H7 (cell line): ENCODE results near the gene TTLL3. TPM values are rescaled to one million over a fixed set of nuclear protein-coding genes. Genes with fewer than 3 reads are reported as not detected.
A peak's percentile ranks its signal among the peaks of the same experiment; 100 is the strongest.

ENCODE experiments used
- DNase-seq: peaks from one replicate; pipeline ENCODE4 v3.0.0; 2012
- H3K27me3 ChIP-seq: 2 replicates; pipeline ENCODE4 v1.6.0; 2011; ENCODE audit warnings: mild to moderate bottlenecking, low read length; ENCODE audit not compliant: control insufficient read depth, insufficient read depth
- H3K36me3 ChIP-seq: replicated peaks from 2 replicates; pipeline ENCODE4 v1.5.1; 2011; ENCODE audit warnings: low read length; ENCODE audit not compliant: control insufficient read depth, insufficient read depth
- H3K4me3 ChIP-seq: 2 replicates; pipeline ENCODE4 v1.5.1; 2011; ENCODE audit warnings: low read depth, mild to moderate bottlenecking, control low read depth, low read length, moderate library complexity; ENCODE audit not compliant: insufficient read depth
- total RNA-seq: library from RNA; depleted of rRNA; stranded (reverse); fragments of >200 nt; shearing (Covaris generic); gene quantifications from 2 replicates; pipeline ENCODE4 v1.2.3, GENCODE V29; 2014

Gene TTLL3
- total RNA-seq, 1 experiment from 2014 or later, result 3.7 TPM

GRCh38 chr3:9778143-9779074 is 31.7 kb upstream of the TTLL3 start:
- Histone ChIP-seq H3K4me3 (no peak overlapping the region), H3K27me3 (no peaks in the 10 kb centered on the region), H3K36me3 (peaks cover 7% of the 10 kb centered on the region)
- DNase-seq, result no peak

GRCh38 chr3:9779075-9779593 is 30.9 kb upstream of the TTLL3 start:
- peaks cover 12% of the 10 kb centered on the region for H3K36me3 ChIP-seq
- no peak overlapping the region for H3K4me3 ChIP-seq
- DNase-seq, result peak; percentile 65
- H3K27me3 ChIP-seq, result no peaks in the 10 kb centered on the region

GRCh38 chr3:9779721-9780457 is 30.2 kb upstream of the TTLL3 start:
- DNase-seq, result no peak
- Histone ChIP-seq H3K36me3 (peaks cover 14% of the 10 kb centered on the region), H3K27me3 (no peaks in the 10 kb centered on the region), H3K4me3 (no peak overlapping the region)

- Histone ChIP-seq H3K36me3 (peaks cover 20% of the 10 kb centered on the region), H3K4me3 (no peak overlapping the region), H3K27me3 (no peaks in the 10 kb centered on the region)
- no peak for DNase-seq
These were observed 29.6 kb upstream of the TTLL3 start for GRCh38 chr3:9780458-9780812.

GRCh38 chr3:9780910-9781309 is 29.2 kb upstream of the TTLL3 start:
- peaks cover 23% of the 10 kb centered on the region for H3K36me3 ChIP-seq
- no peak overlapping the region for H3K4me3 ChIP-seq
- DNase-seq, result no peak
- H3K27me3 ChIP-seq, result no peaks in the 10 kb centered on the region

- H3K27me3 ChIP-seq, result no peaks in the 10 kb centered on the region
- no peak overlapping the region for H3K4me3 ChIP-seq
- H3K36me3 ChIP-seq, result peaks cover 23% of the 10 kb centered on the region
- DNase-seq, result no peak
These were observed 28.5 kb upstream of the TTLL3 start for GRCh38 chr3:9781551-9781950.

- Histone ChIP-seq H3K27me3 (no peaks in the 10 kb centered on the region), H3K4me3 (no peak overlapping the region), H3K36me3 (peaks cover 25% of the 10 kb centered on the region)
- DNase-seq, result no peak
These were observed 28.0 kb upstream of the TTLL3 start for GRCh38 chr3:9781978-9782603.

GRCh38 chr3:9782770-9783169 is 27.3 kb upstream of the TTLL3 start:
- H3K4me3 ChIP-seq, result no peak overlapping the region
- no peaks in the 10 kb centered on the region for H3K27me3 ChIP-seq
- peak; percentile 60 for DNase-seq
- peaks cover 25% of the 10 kb centered on the region for H3K36me3 ChIP-seq

GRCh38 chr3:9783954-9784353 is 26.1 kb upstream of the TTLL3 start:
- H3K4me3 ChIP-seq, result no peak overlapping the region
- H3K27me3 ChIP-seq, result no peaks in the 10 kb centered on the region
- DNase-seq, result no peak
- H3K36me3 ChIP-seq, result peaks cover 26% of the 10 kb centered on the region

GRCh38 chr3:9784965-9785364 is 25.1 kb upstream of the TTLL3 start:
- Histone ChIP-seq H3K27me3 (no peaks in the 10 kb centered on the region), H3K4me3 (no peak overlapping the region), H3K36me3 (peaks cover 32% of the 10 kb centered on the region)
- DNase-seq, result no peak

- Histone ChIP-seq H3K4me3 (no peak overlapping the region), H3K27me3 (no peaks in the 10 kb centered on the region), H3K36me3 (peaks cover 34% of the 10 kb centered on the region)
- no peak for DNase-seq
These were observed 24.5 kb upstream of the TTLL3 start for GRCh38 chr3:9785602-9786001.

- peaks cover 34% of the 10 kb centered on the region for H3K36me3 ChIP-seq
- no peak for DNase-seq
- H3K27me3 ChIP-seq, result no peaks in the 10 kb centered on the region
- H3K4me3 ChIP-seq, result no peak overlapping the region
These were observed 23.8 kb upstream of the TTLL3 start for GRCh38 chr3:9786209-9786739.

- Histone ChIP-seq H3K27me3 (no peaks in the 10 kb centered on the region), H3K36me3 (peaks cover 29% of the 10 kb centered on the region), H3K4me3 (no peak overlapping the region)
- DNase-seq, result peak; percentile 71
These were observed 23.0 kb upstream of the TTLL3 start for GRCh38 chr3:9786825-9787669.

GRCh38 chr3:9787714-9788113 is 22.3 kb upstream of the TTLL3 start:
- no peaks in the 10 kb centered on the region for H3K27me3 ChIP-seq
- H3K36me3 ChIP-seq, result peaks cover 29% of the 10 kb centered on the region
- no peak overlapping the region for H3K4me3 ChIP-seq
- no peak for DNase-seq
